ENCODE data around the gene CCDC138. TPM values are rescaled to one million over a fixed set of nuclear protein-coding genes. Genes with fewer than 3 reads are reported as not detected.

The CCDC138 gene
- total RNA-seq, 1 donor from 2014 or later = 10.6 TPM

DNA sequence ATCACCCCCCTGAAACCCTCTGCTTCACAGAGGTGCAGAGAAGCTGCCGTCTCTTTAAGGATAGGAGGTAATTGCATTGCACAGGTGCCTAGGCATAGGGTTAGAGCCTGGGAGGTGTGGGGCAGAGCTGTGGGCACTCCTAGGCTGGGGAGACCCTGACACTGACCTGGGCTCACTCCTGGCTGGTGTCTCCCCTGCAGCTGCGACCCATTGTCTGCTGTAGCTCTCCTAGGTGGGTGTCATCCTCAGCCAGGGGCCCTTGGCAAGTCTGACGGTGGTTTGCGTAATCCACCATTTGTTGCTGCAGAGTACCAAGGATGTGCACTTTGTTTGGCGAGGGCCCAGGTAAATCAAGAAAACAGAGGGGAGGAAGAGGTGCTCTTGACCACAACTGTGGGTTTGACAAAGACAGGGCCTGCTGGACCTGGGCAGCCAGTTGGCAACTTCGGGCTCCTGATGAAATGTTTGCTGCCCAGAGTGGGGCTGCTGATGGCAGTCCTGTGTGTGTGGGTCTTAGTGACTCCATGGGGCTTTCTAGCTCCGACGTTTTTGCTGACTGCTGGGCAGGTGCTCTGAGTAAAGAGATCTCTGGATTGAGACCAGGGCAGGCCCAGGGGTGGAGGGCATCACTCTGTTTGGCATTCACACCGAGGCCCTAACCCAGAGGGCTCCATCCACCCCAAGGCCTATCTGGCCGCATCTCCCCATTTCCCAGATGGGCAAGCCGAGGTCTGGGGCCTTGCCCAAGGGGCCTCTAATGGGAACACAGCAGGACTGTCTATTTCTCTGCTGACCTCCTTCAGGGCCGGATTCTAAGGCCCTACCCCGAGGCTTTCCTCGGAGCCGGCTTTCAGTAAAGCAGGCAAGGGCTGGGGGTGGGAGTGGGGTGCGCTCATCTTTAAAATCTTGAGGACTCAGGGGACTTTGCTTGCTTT is 134.8 kb downstream of the CCDC138 start:
- no peak overlapping the region for H3K27ac Mint-ChIP-seq
- no peaks in the 10 kb centered on the region for H3K36me3 Mint-ChIP-seq (ENCODE audit: low read depth)
- ChIA-PET POLR2A (no interaction called here), CTCF (no interaction called here)
- intact Hi-C loops (cut with micrococcal nuclease) = no loop called here
- H3K4me3 Mint-ChIP-seq = no peak overlapping the region
- H3K27me3 Mint-ChIP-seq = no peaks in the 10 kb centered on the region
- H3K4me1 Mint-ChIP-seq = no peaks in the 10 kb centered on the region
- ATAC-seq (ENCODE audit: low read depth) = no peak
- TF ChIP-seq, protein P1, sequence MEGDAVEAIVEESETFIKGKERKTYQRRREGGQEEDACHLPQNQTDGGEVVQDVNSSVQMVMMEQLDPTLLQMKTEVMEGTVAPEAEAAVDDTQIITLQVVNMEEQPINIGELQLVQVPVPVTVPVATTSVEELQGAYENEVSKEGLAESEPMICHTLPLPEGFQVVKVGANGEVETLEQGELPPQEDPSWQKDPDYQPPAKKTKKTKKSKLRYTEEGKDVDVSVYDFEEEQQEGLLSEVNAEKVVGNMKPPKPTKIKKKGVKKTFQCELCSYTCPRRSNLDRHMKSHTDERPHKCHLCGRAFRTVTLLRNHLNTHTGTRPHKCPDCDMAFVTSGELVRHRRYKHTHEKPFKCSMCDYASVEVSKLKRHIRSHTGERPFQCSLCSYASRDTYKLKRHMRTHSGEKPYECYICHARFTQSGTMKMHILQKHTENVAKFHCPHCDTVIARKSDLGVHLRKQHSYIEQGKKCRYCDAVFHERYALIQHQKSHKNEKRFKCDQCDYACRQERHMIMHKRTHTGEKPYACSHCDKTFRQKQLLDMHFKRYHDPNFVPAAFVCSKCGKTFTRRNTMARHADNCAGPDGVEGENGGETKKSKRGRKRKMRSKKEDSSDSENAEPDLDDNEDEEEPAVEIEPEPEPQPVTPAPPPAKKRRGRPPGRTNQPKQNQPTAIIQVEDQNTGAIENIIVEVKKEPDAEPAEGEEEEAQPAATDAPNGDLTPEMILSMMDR (IDR thresholded peaks at IDR 0.05) = no peak
- no peak for DNase-seq
- no peaks in the 10 kb centered on the region for H3K9me3 Mint-ChIP-seq

DNA sequence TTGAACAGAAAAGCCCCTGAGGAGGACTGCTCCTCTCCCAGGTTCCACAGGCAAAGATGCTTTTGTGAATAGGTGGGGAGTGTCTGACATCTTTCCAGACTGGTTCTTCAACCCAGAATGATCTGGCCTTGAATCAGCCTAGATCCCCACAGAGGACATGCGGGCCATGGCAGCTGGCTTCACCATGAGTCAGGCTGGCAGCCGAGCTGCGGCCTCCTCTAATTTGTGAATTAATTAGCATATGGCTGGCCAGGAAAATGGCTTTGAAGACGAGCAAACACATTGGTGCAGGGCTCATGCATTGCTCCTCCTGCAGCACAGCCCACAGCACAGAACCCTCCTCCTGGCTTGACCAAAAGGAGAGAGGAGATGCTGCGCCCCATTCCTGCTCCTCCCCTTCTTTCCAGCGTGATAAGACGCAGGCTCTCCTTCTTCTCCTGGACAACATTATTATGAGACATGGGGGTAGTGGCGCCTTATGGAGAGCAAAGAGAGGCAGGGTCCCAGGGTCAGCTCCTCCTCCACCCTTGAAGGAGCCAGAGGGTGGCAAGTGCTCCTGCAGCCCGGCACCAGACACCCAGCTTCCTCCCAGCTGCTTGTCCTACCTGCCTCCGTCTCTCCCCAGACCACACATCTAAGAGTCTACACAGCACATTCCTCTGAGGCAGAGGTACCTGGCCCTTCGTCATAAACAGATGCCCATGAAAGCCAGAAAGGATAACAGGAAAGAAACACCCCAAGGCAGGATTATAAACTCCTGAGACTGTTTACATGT is 135.8 kb downstream of the CCDC138 start:
- no peak overlapping the region for H3K27ac Mint-ChIP-seq

DNA sequence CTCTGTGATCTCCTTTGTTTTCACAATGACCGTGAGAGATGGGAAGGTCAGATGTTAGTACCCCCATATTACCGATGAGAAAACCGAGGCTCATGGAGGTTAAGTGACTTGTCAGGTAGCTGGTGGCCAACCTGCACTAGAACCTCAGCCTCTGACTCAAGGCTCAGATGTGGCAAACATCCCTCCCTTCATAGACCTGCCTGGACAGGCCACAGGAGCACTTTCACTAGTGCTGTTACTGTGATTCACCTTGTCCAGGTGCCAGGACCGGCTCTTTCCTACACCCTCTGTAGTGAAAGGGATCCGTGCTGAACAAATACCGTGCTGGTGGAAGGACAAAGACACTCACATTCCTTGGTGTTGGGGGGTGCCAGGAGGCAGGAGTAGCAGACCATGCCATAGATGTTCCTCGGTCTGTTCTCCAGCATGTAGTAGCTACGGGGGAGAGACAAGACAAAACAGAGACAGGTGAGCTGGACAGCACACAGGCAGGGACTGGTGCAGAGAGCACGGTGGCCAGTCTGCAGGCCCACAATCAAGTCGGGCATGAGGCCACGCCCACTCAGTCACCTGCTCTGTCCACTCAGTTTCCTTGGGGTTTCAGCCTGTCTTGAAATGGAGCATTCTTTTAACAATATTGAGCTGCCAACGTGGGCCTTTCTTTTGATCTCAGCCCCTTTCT is 136.6 kb downstream of the CCDC138 start:
- DNase-seq = no peak
- H3K9me3 Mint-ChIP-seq = no peaks in the 10 kb centered on the region
- no peak overlapping the region for H3K4me3 Mint-ChIP-seq
- no peak overlapping the region for H3K27ac Mint-ChIP-seq
- CTCF ChIA-PET = no interaction called here
- POLR2A ChIA-PET = no interaction called here
- no peak for ATAC-seq (ENCODE audit: low read depth)
- H3K27me3 Mint-ChIP-seq = peaks cover under 1% of the 10 kb centered on the region
- H3K36me3 Mint-ChIP-seq (ENCODE audit: low read depth) = no peaks in the 10 kb centered on the region
- no peaks in the 10 kb centered on the region for H3K4me1 Mint-ChIP-seq
- intact Hi-C loops (cut with micrococcal nuclease) = no loop called here
- TF ChIP-seq, protein P1 (IDR thresholded peaks at IDR 0.05) = no peak

More for the DNA sequence above, 135.8 kb downstream of the CCDC138 start:
- Mint-ChIP-seq H3K4me1 (no peaks in the 10 kb centered on the region), H3K36me3 (ENCODE audit: low read depth) (no peaks in the 10 kb centered on the region), H3K9me3 (no peaks in the 10 kb centered on the region), H3K4me3 (no peak overlapping the region), H3K27me3 (no peaks in the 10 kb centered on the region)
- no peak for ATAC-seq (ENCODE audit: low read depth)
- DNase-seq = no peak
- CTCF ChIA-PET = no interaction called here
- TF ChIP-seq, protein P1 (IDR thresholded peaks at IDR 0.05) = no peak
- intact Hi-C loops (cut with micrococcal nuclease) = no loop called here
- POLR2A ChIA-PET = no interaction called here

DNA sequence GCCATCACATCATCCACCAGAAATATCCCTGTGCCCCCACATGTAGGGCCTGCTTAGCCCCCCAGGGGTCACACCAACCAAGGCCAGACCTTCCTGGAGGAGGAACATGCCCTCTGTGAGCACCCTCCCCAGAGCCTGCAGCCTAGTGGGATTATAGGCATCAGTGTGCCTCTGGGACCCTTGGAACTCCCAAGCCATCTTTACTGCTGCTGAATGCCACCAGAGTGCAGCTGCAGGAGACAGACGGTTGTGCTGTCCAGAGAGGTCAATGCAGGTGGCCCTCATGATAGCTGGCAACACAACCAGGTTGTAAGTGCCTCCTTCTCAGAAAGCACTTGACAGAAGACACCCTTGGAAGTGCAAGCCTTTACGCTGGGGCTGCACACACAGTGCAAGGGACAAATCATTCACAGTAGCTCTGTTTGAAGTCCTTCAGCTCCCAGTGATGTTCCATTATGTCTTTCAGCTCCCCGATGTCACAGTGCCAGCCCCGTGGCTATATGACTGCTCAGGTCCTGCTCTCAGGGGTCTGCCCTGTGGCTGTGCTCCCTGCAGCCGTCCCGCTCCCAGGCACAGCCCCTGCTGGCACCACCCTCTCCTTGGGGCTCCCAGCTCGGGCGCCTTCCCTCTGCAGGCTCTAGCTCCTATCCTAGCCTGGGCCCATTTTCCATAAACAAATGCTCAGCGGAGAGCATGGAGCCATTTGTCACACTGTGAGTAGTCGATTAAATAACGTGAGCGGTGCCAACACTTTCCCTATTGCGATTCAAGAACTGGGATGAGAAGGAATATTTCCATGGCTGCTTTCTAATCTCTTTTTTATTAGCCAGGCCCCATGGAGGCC is 137.4 kb downstream of the CCDC138 start:
- intact Hi-C loops (cut with micrococcal nuclease) = no loop called here
- DNase-seq = no peak
- Mint-ChIP-seq H3K27me3 (peaks cover 2% of the 10 kb centered on the region), H3K9me3 (no peaks in the 10 kb centered on the region), H3K27ac (no peak overlapping the region), H3K4me1 (no peaks in the 10 kb centered on the region), H3K36me3 (ENCODE audit: low read depth) (no peaks in the 10 kb centered on the region), H3K4me3 (no peak overlapping the region)
- ChIA-PET POLR2A (no interaction called here), CTCF (no interaction called here)
- no peak for ATAC-seq (ENCODE audit: low read depth)
- TF ChIP-seq, protein P1 (IDR thresholded peaks at IDR 0.05) = no peak

All from activated B cell treated with CpG ODN at 0.5 μM for 24 hours (primary cell).